ENCODE results near the gene ZNF74. TPM values are rescaled to one million over a fixed set of nuclear protein-coding genes. Genes with fewer than 3 reads are reported as not detected.
"Not testable (repeated sequence)": the region's sequence is repeated elsewhere in the genome, so short reads cannot be mapped to it uniquely, and the experiment has no call there.

The ZNF74 gene
- total RNA-seq, 1 experiment from 2014 or later = 34.3 TPM

GRCh38 chr22:20414450-20414849, 20.5 kb downstream of the ZNF74 start:
- H3K36me3 Mint-ChIP-seq (ENCODE audit: insufficient read depth in 1 of 3, low read depth in 3 of 3) = no peaks in the 10 kb centered on the region
- H3K23ac ChIP-seq (ENCODE audit: insufficient read length, low read depth, low read length) = no peak overlapping the region
- no peaks in the 10 kb centered on the region for H3K79me1 ChIP-seq (ENCODE audit: insufficient read depth, low read depth, low read length, poor library complexity, severe bottlenecking)
- H3K27ac Mint-ChIP-seq = no peak overlapping the region
- H2BK15ac ChIP-seq (ENCODE audit: low read depth, low read length) = no peak overlapping the region
- peaks cover 0 to 7% of the 10 kb centered on the region in 2 experiments; a peak in 1 of 4 replicates for H3K4me1 Mint-ChIP-seq
- no peak overlapping the region for H2BK20ac ChIP-seq (ENCODE audit: low read depth, low read length, poor library complexity, severe bottlenecking)
- DNase-seq = no peak
- H3K27me3 ChIP-seq (ENCODE audit: insufficient read depth, low read length) = no peaks in the 10 kb centered on the region
- H3K23me2 ChIP-seq (ENCODE audit: insufficient read length, low read depth, low read length, poor library complexity, severe bottlenecking) = peaks cover 4% of the 10 kb centered on the region
- no peak overlapping the region for H3T11ph ChIP-seq (ENCODE audit: low read length)
- no peak overlapping the region for H2BK5ac ChIP-seq (ENCODE audit: insufficient read length, low read length)
- H3K27ac ChIP-seq (ENCODE audit: insufficient read length, low read depth, low read length) = no peak overlapping the region
- H4K8ac ChIP-seq (replicated peaks; ENCODE audit: insufficient read length, low read depth, low read length) = no peak overlapping the region
- H4K20me1 ChIP-seq (ENCODE audit: control insufficient read depth, insufficient read depth, insufficient read length) = no peaks in the 10 kb centered on the region
- H3K4me1 ChIP-seq (ENCODE audit: insufficient read depth, low read length) = no peaks in the 10 kb centered on the region
- no peak overlapping the region for H3K9ac ChIP-seq (ENCODE audit: extremely low read depth, insufficient read length, low read length)
- no peak overlapping the region for H4K91ac ChIP-seq (ENCODE audit: insufficient read length, low read depth, low read length)
- no peaks in the 10 kb centered on the region for H3K79me2 ChIP-seq (ENCODE audit: insufficient read depth, low read length)
- H3K9me3 Mint-ChIP-seq = no peaks in the 10 kb centered on the region
- H3K4me3 Mint-ChIP-seq = no peak overlapping the region
- no peak overlapping the region for H2AK5ac ChIP-seq (ENCODE audit: insufficient read length, low read length)
- H2BK120ac ChIP-seq (ENCODE audit: low read depth, low read length, poor library complexity, severe bottlenecking) = no peak overlapping the region
- no peak overlapping the region for H2BK12ac ChIP-seq (ENCODE audit: insufficient read length, low read depth, low read length)
- no peak overlapping the region for H2AFZ ChIP-seq (ENCODE audit: low read length)
- no peak overlapping the region for H3K18ac ChIP-seq (ENCODE audit: insufficient read length, low read depth, low read length)
- H4K5ac ChIP-seq (ENCODE audit: insufficient read length, low read depth, low read length) = no peak overlapping the region
- peaks cover 14% of the 10 kb centered on the region for H3K27me3 Mint-ChIP-seq (ENCODE audit: low read depth)
- no peak overlapping the region for H3K14ac ChIP-seq (ENCODE audit: insufficient read depth, low read length)
- no peaks in the 10 kb centered on the region for H3K9me3 ChIP-seq (ENCODE audit: control insufficient read depth, low read depth, low read length)
- H3K56ac ChIP-seq (ENCODE audit: insufficient read length, low read depth, low read length) = no peak overlapping the region
- H3K4ac ChIP-seq (ENCODE audit: low read depth, low read length) = no peak overlapping the region
- no CpG with 5 or more reads among the region's 3 CpGs for whole genome bisulfite sequencing (ENCODE audit: extremely low coverage, insufficient read length, low lambda C conversion rate)
- H3K4me2 ChIP-seq (ENCODE audit: insufficient read depth, insufficient read length, low read length) = no peak overlapping the region
- TF ChIP-seq CTCF (conservative IDR thresholded peaks at IDR 0.05) = no peak

- H3K18ac ChIP-seq (ENCODE audit: insufficient read length, low read depth, low read length); H3K14ac ChIP-seq (ENCODE audit: insufficient read depth, low read length); H4K20me1 ChIP-seq (ENCODE audit: control insufficient read depth, insufficient read depth, insufficient read length); H3K4me2 ChIP-seq (ENCODE audit: insufficient read depth, insufficient read length, low read length); H2AK5ac ChIP-seq (ENCODE audit: insufficient read length, low read length); H3K4me1 ChIP-seq (ENCODE audit: insufficient read depth, low read length); H3K4ac ChIP-seq (ENCODE audit: low read depth, low read length); H3K9me3 ChIP-seq (ENCODE audit: control insufficient read depth, low read depth, low read length); H3K79me1 ChIP-seq (ENCODE audit: insufficient read depth, low read depth, low read length, poor library complexity, severe bottlenecking); H2BK5ac ChIP-seq (ENCODE audit: insufficient read length, low read length); H3K27ac ChIP-seq (ENCODE audit: insufficient read length, low read depth, low read length); H4K8ac ChIP-seq (replicated peaks; ENCODE audit: insufficient read length, low read depth, low read length); H3K23ac ChIP-seq (ENCODE audit: insufficient read length, low read depth, low read length); H3K56ac ChIP-seq (ENCODE audit: insufficient read length, low read depth, low read length); H4K5ac ChIP-seq (ENCODE audit: insufficient read length, low read depth, low read length); H3K9ac ChIP-seq (ENCODE audit: extremely low read depth, insufficient read length, low read length); H3K27me3 ChIP-seq (ENCODE audit: insufficient read depth, low read length); H3T11ph ChIP-seq (ENCODE audit: low read length); H2BK20ac ChIP-seq (ENCODE audit: low read depth, low read length, poor library complexity, severe bottlenecking); H2BK120ac ChIP-seq (ENCODE audit: low read depth, low read length, poor library complexity, severe bottlenecking); H3K4me1 Mint-ChIP-seq; DNase-seq; H3K23me2 ChIP-seq (ENCODE audit: insufficient read length, low read depth, low read length, poor library complexity, severe bottlenecking); H3K9me3 Mint-ChIP-seq; H3K27ac Mint-ChIP-seq; H3K4me3 Mint-ChIP-seq; H2BK15ac ChIP-seq (ENCODE audit: low read depth, low read length); H4K91ac ChIP-seq (ENCODE audit: insufficient read length, low read depth, low read length); H2BK12ac ChIP-seq (ENCODE audit: insufficient read length, low read depth, low read length); H3K36me3 Mint-ChIP-seq (ENCODE audit: insufficient read depth in 1 of 3, low read depth in 3 of 3); H3K79me2 ChIP-seq (ENCODE audit: insufficient read depth, low read length); H2AFZ ChIP-seq (ENCODE audit: low read length): not testable (repeated sequence)
- WGBS (ENCODE audit: extremely low coverage, insufficient read length, low lambda C conversion rate) = no CpG with 5 or more reads among the region's 3 CpGs
- H3K27me3 Mint-ChIP-seq (ENCODE audit: low read depth) = peaks cover 15% of the 10 kb centered on the region
Observed at GRCh38 chr22:20415241-20415640, 21.3 kb downstream of the ZNF74 start.

Data from H9 (cell line).